SK-N-SH (cell line): ENCODE data around the gene CEACAM19. TPM values are rescaled to one million over a fixed set of nuclear protein-coding genes. Genes with fewer than 3 reads are reported as not detected.

Source experiments
- CTCF ChIA-PET: fragments of 300-600, 350-600 bp; formaldehyde crosslinking; extraction: SDS; loops from one replicate; lab custom pipeline; 2021; lab: Yijun Ruan, JAX
- POLR2A ChIA-PET: fragments of 350-600 bp; sonication (Branson Sonifier 250); formaldehyde crosslinking; extraction: SDS; loops from one replicate; lab custom pipeline; 2020; ENCODE audit warnings: antibody characterized with exemption, inconsistent platforms; lab: Yijun Ruan, JAX
- DNase-seq: peaks from one replicate; pipeline ENCODE4 v3.0.0; 2012
- H2AFZ ChIP-seq: fragments of 200-600 bp; sonication (generic); 2 replicates; pipeline ENCODE4 v1.8.1; 2016; ENCODE audit warnings: antibody characterized with exemption, mild to moderate bottlenecking, low read depth
- H3F3A ChIP-seq: fragments of 200-600 bp; sonication (generic); replicated peaks from 2 replicates; pipeline ENCODE3; 2016; ENCODE audit warnings: antibody characterized with exemption, mild to moderate bottlenecking; ENCODE audit not compliant: insufficient read depth
- H3K27ac ChIP-seq, 2 experiments: fragments of 200-500 bp in 1 of 2; fragments of 200-600 bp in 1 of 2; sonication (Bioruptor generic) in 1 of 2; sonication (generic), shearing (Covaris generic) in 1 of 2; 2 replicates each; pipeline versions ENCODE4 v1.5.1 to v1.6.1; 2014 to 2016; ENCODE audit warnings: low read depth in 2 of 2, inconsistent platforms in 1 of 2, low read length in 1 of 2, mild to moderate bottlenecking in 1 of 2, mixed read lengths in 1 of 2
- H3K27me3 ChIP-seq: fragments of 200-600 bp; sonication (generic), shearing (Covaris generic); 2 replicates; pipeline ENCODE4 v1.6.1; 2016; ENCODE audit warnings: mixed run types; ENCODE audit not compliant: insufficient read depth
- H3K36me3 ChIP-seq, 2 experiments: fragments of 200-500 bp in 1 of 2; fragments of 200-600 bp in 1 of 2; sonication (Bioruptor generic) in 1 of 2; sonication (generic) in 1 of 2; replicated peaks in 1 of 2; 2 replicates each; pipeline versions ENCODE3 to v1.5.1; 2014 to 2016; ENCODE audit warnings: low read length in 1 of 2, mild to moderate bottlenecking in 1 of 2; ENCODE audit not compliant: insufficient read depth in 2 of 2, control insufficient read depth in 1 of 2
- H3K4me1 ChIP-seq, 2 experiments: fragments of 200-500 bp in 1 of 2; fragments of 200-600 bp in 1 of 2; sonication (Bioruptor generic) in 1 of 2; sonication (generic), shearing (Covaris generic) in 1 of 2; 2 replicates each; pipeline versions ENCODE4 v1.5.1 to v1.6.1; 2014 to 2016; ENCODE audit warnings: low read depth in 1 of 2, low read length in 1 of 2, mixed run types in 1 of 2; ENCODE audit not compliant: insufficient read depth in 2 of 2, control insufficient read depth in 1 of 2
- H3K4me2 ChIP-seq: fragments of 200-600 bp; sonication (generic), shearing (Covaris generic); 2 replicates; pipeline ENCODE4 v1.6.1; 2017; ENCODE audit warnings: mixed run types
- H3K4me3 ChIP-seq, 2 experiments: fragments of 200-500 bp in 1 of 2; fragments of 200-600 bp in 1 of 2; sonication (Bioruptor generic) in 1 of 2; sonication (generic), shearing (Covaris generic) in 1 of 2; 2 replicates each; pipeline versions ENCODE4 v1.5.1 to v1.8.1; 2014 to 2016; ENCODE audit warnings: low read depth in 2 of 2, inconsistent platforms in 1 of 2, low read length in 1 of 2, mild to moderate bottlenecking in 1 of 2, mixed read lengths in 1 of 2, moderate library complexity in 1 of 2
- H3K79me2 ChIP-seq: fragments of 200-600 bp; sonication (generic); 2 replicates; pipeline ENCODE4 v1.8.1; 2017; ENCODE audit warnings: mild to moderate bottlenecking; ENCODE audit not compliant: insufficient read depth
- H3K9ac ChIP-seq: fragments of 200-600 bp; sonication (generic); 2 replicates; pipeline ENCODE4 v1.6.1; 2017; ENCODE audit warnings: mixed run types
- H3K9me2 ChIP-seq: fragments of 200-600 bp; sonication (generic); 2 replicates; pipeline ENCODE4 v1.6.1; 2017; ENCODE audit warnings: mixed run types
- H3K9me3 ChIP-seq: fragments of 200-600 bp; sonication (generic); 2 replicates; pipeline ENCODE4 v1.6.1; 2017; ENCODE audit warnings: mixed run types, mild to moderate bottlenecking, moderate library complexity
- H4K20me1 ChIP-seq: fragments of 200-600 bp; sonication (generic); 2 replicates; pipeline ENCODE4 v1.6.1; 2017; ENCODE audit warnings: mild to moderate bottlenecking, mixed run types; ENCODE audit not compliant: insufficient read depth
- ELF1 ChIP-seq: IDR thresholded peaks from 2 replicates; pipeline ENCODE4 v1.4.0; 2012
- FOSL2 ChIP-seq: IDR thresholded peaks from 2 replicates; pipeline ENCODE4 v1.4.0; 2012; ENCODE audit warnings: low read depth, mild to moderate bottlenecking, moderate library complexity, borderline replicate concordance
- MEF2A ChIP-seq: IDR thresholded peaks from 2 replicates; pipeline ENCODE4 v1.4.0; 2012; ENCODE audit warnings: low read depth, borderline replicate concordance
- NFIC ChIP-seq: IDR thresholded peaks from 2 replicates; pipeline ENCODE4 v1.4.0; 2012; ENCODE audit warnings: borderline replicate concordance
- NRF1 ChIP-seq: IDR thresholded peaks from 2 replicates; pipeline ENCODE4 v1.6.1; 2012; ENCODE audit warnings: low read depth, mild to moderate bottlenecking, low read length
- PBX3 ChIP-seq: IDR thresholded peaks from 2 replicates; pipeline ENCODE4; 2012
- RCOR1 ChIP-seq: fragments of 150-350 bp; IDR thresholded peaks from 2 replicates; pipeline ENCODE4 v1.6.1; 2017; ENCODE audit warnings: antibody characterized with exemption, low read length
- RXRA ChIP-seq: IDR thresholded peaks from 2 replicates; pipeline ENCODE4 v1.4.0; 2012; ENCODE audit warnings: low read depth, mild to moderate bottlenecking, borderline replicate concordance
- SMC3 ChIP-seq: IDR thresholded peaks from 2 replicates; pipeline ENCODE4 v1.6.1; 2012; ENCODE audit warnings: low read depth, low read length, improper control_type of control experiment
- TEAD4 ChIP-seq: IDR thresholded peaks from 2 replicates; pipeline ENCODE4 v1.4.0; 2012; ENCODE audit warnings: mild to moderate bottlenecking, borderline replicate concordance; ENCODE audit not compliant: insufficient read depth
- WGBS: methylation state at CpG from one replicate; pipeline ENCODE4 v1.1.6; 2017; ENCODE audit warnings: low lambda C conversion rate; 5-methylcytosine and 5-hydroxymethylcytosine counted together
- polyA plus RNA-seq, 3 experiments: library from polyadenylated mRNA; depleted of rRNA; stranded (reverse); fragments of >200 nt; gene quantifications; 2 replicates each; pipeline ENCODE4 v1.2.3, GENCODE V29; 2012
- TF ChIP-seq, protein P1 (sequence below): IDR thresholded peaks from 2 replicates; pipeline ENCODE4 v1.4.0; 2012; ENCODE audit warnings: low read depth, borderline replicate concordance
- TF ChIP-seq, protein P2 (sequence below): IDR thresholded peaks from 2 replicates; pipeline ENCODE4 v1.6.1; 2012; ENCODE audit warnings: mild to moderate bottlenecking, low read depth, low read length, moderate library complexity
- TF ChIP-seq, protein P3 (sequence below): fragments of 150-350 bp; IDR thresholded peaks from 2 replicates; pipeline ENCODE4 v1.6.1; 2017; ENCODE audit warnings: antibody characterized with exemption, low read length, low read depth, borderline replicate concordance

CEACAM19 gene
- polyA plus RNA-seq, 1 of the 3 experiments (the other 2 are of a cell fraction), result 2.0 TPM

DNA sequence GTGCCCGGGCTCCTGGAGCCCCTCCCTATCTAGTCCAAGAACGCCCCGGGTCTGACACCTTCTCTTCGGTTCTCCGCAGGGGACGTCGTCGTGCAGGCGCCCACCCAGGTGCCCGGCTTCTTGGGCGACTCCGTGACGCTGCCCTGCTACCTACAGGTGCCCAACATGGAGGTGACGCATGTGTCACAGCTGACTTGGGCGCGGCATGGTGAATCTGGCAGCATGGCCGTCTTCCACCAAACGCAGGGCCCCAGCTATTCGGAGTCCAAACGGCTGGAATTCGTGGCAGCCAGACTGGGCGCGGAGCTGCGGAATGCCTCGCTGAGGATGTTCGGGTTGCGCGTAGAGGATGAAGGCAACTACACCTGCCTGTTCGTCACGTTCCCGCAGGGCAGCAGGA, 24.1 kb upstream of the CEACAM19 start:
- Histone ChIP-seq H4K20me1 (peaks cover 31% of the 10 kb centered on the region; the same call in 1 of the 2 replicates), H3K4me3 (no peak overlapping the region), H3K4me2 (no peak overlapping the region), H2AFZ (no peak overlapping the region), H3K9me3 (no peaks in the 10 kb centered on the region), H3K79me2 (peaks cover 75% of the 10 kb centered on the region), H3K27ac (no peak overlapping the region), H3K9me2 (no peaks in the 10 kb centered on the region), H3F3A (no peaks in the 10 kb centered on the region), H3K4me1 (peaks cover 0 to 2% of the 10 kb centered on the region in 2 experiments; a peak in 1 of 4 replicates), H3K27me3 (no peaks in the 10 kb centered on the region), H3K36me3 (peaks cover 19 to 34% of the 10 kb centered on the region in 2 experiments), H3K9ac (no peak overlapping the region)
- POLR2A ChIA-PET, result no interaction called here
- WGBS, result 92% methylated on average over 26 of the region's 31 CpGs
- CTCF ChIA-PET, result interaction anchor here (2.6 kb wide), 1 partner anchor 10 kb away, joined by 16 read pairs; no protein-coding TSS in a partner anchor
- no peak for DNase-seq
- TF ChIP-seq, protein P1, sequence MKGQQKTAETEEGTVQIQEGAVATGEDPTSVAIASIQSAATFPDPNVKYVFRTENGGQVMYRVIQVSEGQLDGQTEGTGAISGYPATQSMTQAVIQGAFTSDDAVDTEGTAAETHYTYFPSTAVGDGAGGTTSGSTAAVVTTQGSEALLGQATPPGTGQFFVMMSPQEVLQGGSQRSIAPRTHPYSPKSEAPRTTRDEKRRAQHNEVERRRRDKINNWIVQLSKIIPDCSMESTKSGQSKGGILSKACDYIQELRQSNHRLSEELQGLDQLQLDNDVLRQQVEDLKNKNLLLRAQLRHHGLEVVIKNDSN, result no peak
- TF ChIP-seq ELF1 (no peak), PBX3 (no peak), FOSL2 (no peak), SMC3 (no peak), RXRA (no peak), NRF1 (no peak), NFIC (no peak), MEF2A (no peak), RCOR1 (no peak), TEAD4 (no peak)
- TF ChIP-seq, protein P2, sequence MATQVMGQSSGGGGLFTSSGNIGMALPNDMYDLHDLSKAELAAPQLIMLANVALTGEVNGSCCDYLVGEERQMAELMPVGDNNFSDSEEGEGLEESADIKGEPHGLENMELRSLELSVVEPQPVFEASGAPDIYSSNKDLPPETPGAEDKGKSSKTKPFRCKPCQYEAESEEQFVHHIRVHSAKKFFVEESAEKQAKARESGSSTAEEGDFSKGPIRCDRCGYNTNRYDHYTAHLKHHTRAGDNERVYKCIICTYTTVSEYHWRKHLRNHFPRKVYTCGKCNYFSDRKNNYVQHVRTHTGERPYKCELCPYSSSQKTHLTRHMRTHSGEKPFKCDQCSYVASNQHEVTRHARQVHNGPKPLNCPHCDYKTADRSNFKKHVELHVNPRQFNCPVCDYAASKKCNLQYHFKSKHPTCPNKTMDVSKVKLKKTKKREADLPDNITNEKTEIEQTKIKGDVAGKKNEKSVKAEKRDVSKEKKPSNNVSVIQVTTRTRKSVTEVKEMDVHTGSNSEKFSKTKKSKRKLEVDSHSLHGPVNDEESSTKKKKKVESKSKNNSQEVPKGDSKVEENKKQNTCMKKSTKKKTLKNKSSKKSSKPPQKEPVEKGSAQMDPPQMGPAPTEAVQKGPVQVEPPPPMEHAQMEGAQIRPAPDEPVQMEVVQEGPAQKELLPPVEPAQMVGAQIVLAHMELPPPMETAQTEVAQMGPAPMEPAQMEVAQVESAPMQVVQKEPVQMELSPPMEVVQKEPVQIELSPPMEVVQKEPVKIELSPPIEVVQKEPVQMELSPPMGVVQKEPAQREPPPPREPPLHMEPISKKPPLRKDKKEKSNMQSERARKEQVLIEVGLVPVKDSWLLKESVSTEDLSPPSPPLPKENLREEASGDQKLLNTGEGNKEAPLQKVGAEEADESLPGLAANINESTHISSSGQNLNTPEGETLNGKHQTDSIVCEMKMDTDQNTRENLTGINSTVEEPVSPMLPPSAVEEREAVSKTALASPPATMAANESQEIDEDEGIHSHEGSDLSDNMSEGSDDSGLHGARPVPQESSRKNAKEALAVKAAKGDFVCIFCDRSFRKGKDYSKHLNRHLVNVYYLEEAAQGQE, result no peak
- TF ChIP-seq, protein P3, sequence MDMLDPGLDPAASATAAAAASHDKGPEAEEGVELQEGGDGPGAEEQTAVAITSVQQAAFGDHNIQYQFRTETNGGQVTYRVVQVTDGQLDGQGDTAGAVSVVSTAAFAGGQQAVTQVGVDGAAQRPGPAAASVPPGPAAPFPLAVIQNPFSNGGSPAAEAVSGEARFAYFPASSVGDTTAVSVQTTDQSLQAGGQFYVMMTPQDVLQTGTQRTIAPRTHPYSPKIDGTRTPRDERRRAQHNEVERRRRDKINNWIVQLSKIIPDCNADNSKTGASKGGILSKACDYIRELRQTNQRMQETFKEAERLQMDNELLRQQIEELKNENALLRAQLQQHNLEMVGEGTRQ, result no peak
